A673 (cell line): ENCODE data around the gene VWA8. TPM values are rescaled to one million over a fixed set of nuclear protein-coding genes. Genes with fewer than 3 reads are reported as not detected.

ENCODE experiments used
- BruUV-seq: library from RNA; stranded (reverse); fragments of 400-500 nt; replicated peaks from 2 replicates; lab custom pipeline; 2021; lab: Mats Ljungman, UMichigan
- CTCF ChIA-PET: fragments of 300-600 bp; sonication (Branson Sonifier 250); formaldehyde crosslinking; loops from one replicate; lab custom pipeline; 2022; ENCODE audit warnings: antibody characterized with exemption; lab: Charles Lee
- POLR2A ChIA-PET: fragments of 300-600 bp; sonication (Branson Sonifier 250); formaldehyde crosslinking; loops from one replicate; lab custom pipeline; 2022; ENCODE audit warnings: antibody characterized with exemption; ENCODE audit not compliant: low non-redundant PET; lab: Charles Lee
- DNase-seq: peaks from one replicate; pipeline ENCODE4 v3.0.0-alpha.2; 2015; ENCODE audit warnings: low spot score
- H3K27ac ChIP-seq: fragments of 200-600 bp; sonication (generic); 2 replicates; pipeline ENCODE4 v1.5.1; 2016; ENCODE audit warnings: mixed run types, low read depth, mild to moderate bottlenecking, mixed read lengths, antibody characterized with exemption, low read length; ENCODE audit not compliant: poor library complexity, severe bottlenecking
- H3K27me3 ChIP-seq: fragments of 200-600 bp; sonication (generic); replicated peaks from 2 replicates; pipeline ENCODE4 v1.6.1; 2017; ENCODE audit warnings: mixed run types, low read depth, mild to moderate bottlenecking, mixed read lengths, antibody characterized with exemption, low read length; ENCODE audit not compliant: insufficient read depth, poor library complexity
- H3K36me3 ChIP-seq: fragments of 200-600 bp; sonication (generic); 2 replicates; pipeline ENCODE4 v1.6.1; 2016; ENCODE audit warnings: mixed run types, mild to moderate bottlenecking, mixed read lengths, antibody characterized with exemption, low read length; ENCODE audit not compliant: insufficient read depth, poor library complexity, severe bottlenecking
- H3K4me1 ChIP-seq: fragments of 200-600 bp; sonication (generic); 2 replicates; pipeline ENCODE4 v1.6.1; 2017; ENCODE audit warnings: mixed run types, mild to moderate bottlenecking, mixed read lengths, antibody characterized with exemption, low read length; ENCODE audit not compliant: insufficient read depth, poor library complexity, severe bottlenecking
- H3K4me3 ChIP-seq: fragments of 200-600 bp; sonication (generic); 2 replicates; pipeline ENCODE4 v1.5.1; 2016; ENCODE audit warnings: low read depth, mixed run types, mild to moderate bottlenecking, mixed read lengths, low read length; ENCODE audit not compliant: poor library complexity, severe bottlenecking
- H3K9me3 ChIP-seq: fragments of 200-600 bp; sonication (generic); 2 replicates; pipeline ENCODE4 v1.6.1; 2016; ENCODE audit warnings: mixed run types, low read depth, mild to moderate bottlenecking, mixed read lengths, antibody characterized with exemption, low read length; ENCODE audit not compliant: poor library complexity, severe bottlenecking
- EZH2 ChIP-seq: fragments of 200-600 bp; sonication (generic); IDR thresholded peaks from 2 replicates; pipeline ENCODE4 v1.6.1; 2017; ENCODE audit warnings: borderline replicate concordance, low read depth, mild to moderate bottlenecking, mixed read lengths, antibody characterized with exemption, low read length; ENCODE audit not compliant: poor library complexity, severe bottlenecking
- intact Hi-C: fragments of 100-400 bp; cut with micrococcal nuclease; formaldehyde crosslinking; loops from one replicate; pipeline ENCODE4 v1.10.0; 2022; ENCODE audit not compliant: unreplicated experiment
- total RNA-seq: library from RNA; stranded (reverse); gene quantifications from 2 replicates; pipeline ENCODE4 v1.2.3, GENCODE V29; 2021
- TF ChIP-seq, protein P1 (sequence below): fragments of 300-800, 200-600 bp; sonication (generic); conservative IDR thresholded peaks from 2 replicates; pipeline ENCODE4 v1.5.1; 2017; ENCODE audit warnings: low read depth, mild to moderate bottlenecking, antibody characterized with exemption, low read length, moderate library complexity, mixed read lengths

The VWA8 gene
- total RNA-seq, 1 experiment from 2014 or later, result 18.5 TPM

DNA sequence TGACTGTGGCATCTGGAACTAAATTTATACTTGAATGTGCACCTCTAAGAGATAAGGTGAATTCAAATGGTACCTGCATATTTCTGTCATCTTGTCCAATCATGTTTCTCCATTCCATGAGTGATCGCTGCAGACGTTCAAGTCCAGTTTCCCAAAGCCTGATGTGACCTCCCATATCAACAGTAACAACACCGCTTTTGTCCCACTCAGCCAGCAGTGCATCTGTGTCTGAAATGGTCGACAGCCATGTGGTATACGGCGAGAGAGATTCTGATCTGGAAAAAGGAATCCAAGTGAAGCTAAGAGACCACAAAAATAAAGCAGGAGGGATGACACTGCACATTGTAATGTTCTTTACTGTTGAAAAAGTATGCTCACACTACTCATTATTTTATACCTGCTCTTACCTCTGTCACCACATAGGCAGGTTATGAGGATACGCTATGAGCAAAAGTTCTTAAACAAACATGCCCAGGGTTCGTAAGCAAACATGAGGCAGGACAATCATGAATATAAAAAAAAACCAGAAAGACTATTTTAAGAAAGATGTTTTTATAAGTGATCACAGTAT lies 290.0 kb downstream of the VWA8 start:
- no peaks in the 10 kb centered on the region for H3K36me3 ChIP-seq
- no peaks in the 10 kb centered on the region for H3K4me1 ChIP-seq
- ChIA-PET POLR2A (no interaction called here), CTCF (interaction anchor here (0.6 kb wide), 1 partner anchor 159 kb away, joined by 3 read pairs; no protein-coding TSS in a partner anchor)
- H3K4me3 ChIP-seq, result no peak overlapping the region
- no peak overlapping the region for H3K27ac ChIP-seq
- no peaks in the 10 kb centered on the region for H3K9me3 ChIP-seq
- no TSS peak for BruUV-seq
- no peak for DNase-seq
- intact Hi-C loops, result no loop called here
- no peaks in the 10 kb centered on the region for H3K27me3 ChIP-seq
- TF ChIP-seq EZH2, result no peak
- TF ChIP-seq, protein P1, sequence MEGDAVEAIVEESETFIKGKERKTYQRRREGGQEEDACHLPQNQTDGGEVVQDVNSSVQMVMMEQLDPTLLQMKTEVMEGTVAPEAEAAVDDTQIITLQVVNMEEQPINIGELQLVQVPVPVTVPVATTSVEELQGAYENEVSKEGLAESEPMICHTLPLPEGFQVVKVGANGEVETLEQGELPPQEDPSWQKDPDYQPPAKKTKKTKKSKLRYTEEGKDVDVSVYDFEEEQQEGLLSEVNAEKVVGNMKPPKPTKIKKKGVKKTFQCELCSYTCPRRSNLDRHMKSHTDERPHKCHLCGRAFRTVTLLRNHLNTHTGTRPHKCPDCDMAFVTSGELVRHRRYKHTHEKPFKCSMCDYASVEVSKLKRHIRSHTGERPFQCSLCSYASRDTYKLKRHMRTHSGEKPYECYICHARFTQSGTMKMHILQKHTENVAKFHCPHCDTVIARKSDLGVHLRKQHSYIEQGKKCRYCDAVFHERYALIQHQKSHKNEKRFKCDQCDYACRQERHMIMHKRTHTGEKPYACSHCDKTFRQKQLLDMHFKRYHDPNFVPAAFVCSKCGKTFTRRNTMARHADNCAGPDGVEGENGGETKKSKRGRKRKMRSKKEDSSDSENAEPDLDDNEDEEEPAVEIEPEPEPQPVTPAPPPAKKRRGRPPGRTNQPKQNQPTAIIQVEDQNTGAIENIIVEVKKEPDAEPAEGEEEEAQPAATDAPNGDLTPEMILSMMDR, result no peak

DNA sequence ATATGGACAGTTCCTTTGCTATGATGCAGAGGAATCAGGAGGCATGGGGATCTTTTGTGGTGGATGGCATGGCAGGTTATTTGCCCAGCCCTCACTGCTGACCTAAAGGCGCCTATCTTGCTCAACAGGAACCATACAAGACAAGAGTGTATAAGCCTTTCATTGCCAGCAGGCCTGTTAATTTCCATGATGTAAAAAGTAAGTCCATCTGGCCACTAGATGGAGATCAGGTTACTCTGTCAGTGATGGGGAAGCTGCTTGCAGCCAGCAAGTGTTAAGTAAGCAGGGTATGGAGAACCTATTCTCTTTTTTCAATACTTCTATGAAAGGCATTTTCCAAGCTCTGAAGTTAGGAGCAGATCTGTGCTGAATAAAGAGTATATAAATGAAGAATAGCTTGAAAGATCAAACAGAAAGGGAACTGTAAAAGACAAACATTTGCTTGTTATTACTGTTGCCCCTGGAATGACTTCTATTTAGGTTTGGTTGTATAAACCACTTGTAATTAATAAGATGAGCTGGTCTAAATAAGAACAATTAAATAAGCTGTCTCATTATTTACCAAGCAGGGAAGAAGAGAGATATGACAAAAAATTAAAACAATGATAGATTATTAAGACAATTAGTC lies 292.7 kb downstream of the VWA8 start:
- H3K27me3 ChIP-seq, result no peaks in the 10 kb centered on the region
- no TSS peak for BruUV-seq
- H3K4me1 ChIP-seq, result no peaks in the 10 kb centered on the region
- H3K4me3 ChIP-seq, result no peak overlapping the region
- no peak overlapping the region for H3K27ac ChIP-seq
- H3K36me3 ChIP-seq, result no peaks in the 10 kb centered on the region
- DNase-seq, result peak; percentile 90
- POLR2A ChIA-PET, result no interaction called here
- CTCF ChIA-PET, result no interaction called here
- TF ChIP-seq, protein P1, result peak; percentile 81
- TF ChIP-seq EZH2, result no peak
- intact Hi-C loops, result loop anchor here (2.0 to 10.0 kb wide), 3 partner anchors 374 to 547 kb away; no protein-coding TSS in a partner anchor
- no peaks in the 10 kb centered on the region for H3K9me3 ChIP-seq

DNA sequence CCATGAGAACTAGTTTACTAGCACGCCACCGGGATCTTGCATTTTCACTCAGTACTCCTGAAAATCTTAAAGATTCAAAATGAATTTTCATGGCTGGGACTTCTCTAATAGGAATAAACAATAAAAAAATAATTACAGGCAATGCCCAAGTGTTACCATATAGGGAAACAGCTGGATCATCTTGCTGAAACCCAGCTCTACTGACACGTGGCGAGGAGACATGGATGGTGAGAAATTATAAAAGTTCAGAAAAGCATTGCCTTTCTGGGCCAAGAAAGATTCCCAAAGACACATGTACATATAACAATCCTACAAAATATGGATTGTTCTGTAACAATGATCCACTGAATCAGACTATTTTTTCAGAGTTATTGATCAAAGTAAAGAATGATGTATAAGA lies 294.3 kb downstream of the VWA8 start:
- ChIA-PET POLR2A (no interaction called here), CTCF (no interaction called here)
- H3K27me3 ChIP-seq, result no peaks in the 10 kb centered on the region
- H3K4me3 ChIP-seq, result no peak overlapping the region
- no peak overlapping the region for H3K27ac ChIP-seq
- intact Hi-C loops, result loop anchor here (5.0 to 10.0 kb wide), 2 partner anchors 376 to 548 kb away; no protein-coding TSS in a partner anchor
- no peak for DNase-seq
- TF ChIP-seq EZH2, result no peak
- TF ChIP-seq, protein P1, result no peak
- H3K4me1 ChIP-seq, result no peaks in the 10 kb centered on the region
- no TSS peak for BruUV-seq
- no peaks in the 10 kb centered on the region for H3K36me3 ChIP-seq
- H3K9me3 ChIP-seq, result no peaks in the 10 kb centered on the region
